Right lobe of liver (tissue), 6 donors: ENCODE data around the gene PRR20D. TPM values are rescaled to one million over a fixed set of nuclear protein-coding genes. Genes with fewer than 3 reads are reported as not detected.
"Not testable (repeated sequence)": the region's sequence is repeated elsewhere in the genome, so short reads cannot be mapped to it uniquely, and the experiment has no call there.

Source experiments
- ATAC-seq, 4 donors: fragments of 200-7000 bp; cut with Tn5 transposase; one replicate each; pipeline ENCODE4 v1.9.1; 2020; ENCODE audit warnings: mild to moderate bottlenecking in 4 of 4, moderate library complexity in 4 of 4
- DNase-seq, 3 donors: peaks; one replicate each; pipeline ENCODE4 v3.0.0-alpha.2; 2020
- H3K27ac ChIP-seq, 3 donors: fragments of 200-600 bp; one replicate each; pipeline ENCODE4 v1.8.0; 2022
- H3K27me3 ChIP-seq, 2 donors: fragments of 200-600 bp; one replicate each; pipeline ENCODE4 v1.8.0; 2022
- H3K36me3 ChIP-seq, 4 donors: fragments of 200-600 bp; sonication (generic) in 1 of 4; one replicate each; pipeline versions ENCODE4 v1.5.1 to v1.8.0; 2017 to 2022; ENCODE audit warnings: control low read depth in 1 of 4
- H3K4me1 ChIP-seq, 4 donors: fragments of 200-600 bp; sonication (generic) in 1 of 4; one replicate each; pipeline versions ENCODE4 v1.5.1 to v1.8.0; 2017 to 2022; ENCODE audit warnings: control low read depth in 1 of 4
- H3K4me3 ChIP-seq, 3 donors: fragments of 200-600 bp; one replicate each; pipeline ENCODE4 v1.8.0; 2022
- H3K9me3 ChIP-seq, 4 donors: fragments of 200-600 bp; sonication (generic) in 1 of 4; one replicate each; pipeline versions ENCODE4 v1.5.1 to v1.8.0; 2017 to 2022; ENCODE audit warnings: control low read depth in 1 of 4
- POLR2A ChIP-seq: fragments of 450-650 bp; IDR thresholded peaks from one replicate; pipeline ENCODE4 v1.6.1; 2017; ENCODE audit warnings: antibody characterized with exemption, mild to moderate bottlenecking
- WGBS: methylation state at CpG from one replicate; pipeline ENCODE4 v1.1.6; 2018; ENCODE audit warnings: low coverage, low lambda C conversion rate; ENCODE audit not compliant: insufficient coverage; ENCODE audit errors: missing lambda C conversion rate; 5-methylcytosine and 5-hydroxymethylcytosine counted together
- intact Hi-C, 2 donors: fragments of 100-400 bp; cut with DNase I; formaldehyde crosslinking; loops; one replicate each; pipeline versions ENCODE4 v1.11.2 to v1.14.1; 2022
- long read RNA-seq: library from polyadenylated mRNA; unstranded; transcript quantifications from one replicate; pipeline ENCODE4 v2.0.0, GENCODE V29; 2019
- total RNA-seq, 6 experiments: library from RNA; depleted of rRNA in 2 of 6; stranded (reverse); fragments of >200 nt in 2 of 6; fragmentation: NEBNext Ultra II Directional in 3 of 6; extraction: Animal tissue kit (Norgen Biotek cat#: 25700) in 3 of 6; gene quantifications; one replicate each; pipeline versions ENCODE4 v1.1.0 to v1.2.4, GENCODE V29; 2016 to 2023
- TF ChIP-seq, protein P1 (sequence below), 4 donors: fragments of 200-600 bp in 3 of 4; fragments of 450-650 bp in 1 of 4; IDR thresholded peaks; one replicate each; pipeline versions ENCODE4 v1.5.1 to v1.8.0; 2016 to 2022; ENCODE audit warnings: antibody characterized with exemption in 4 of 4, mild to moderate bottlenecking in 2 of 4
- donor health status: DM: no; HTN: yes; CAD: no.
- donor health status: DM: no; HTN: no; CAD: no.
- donor health status: DM: no; HTN: no; CAD: no.
- donor health status: DM: no; HTN: yes; CAD: no.
- donor health status: DM: no; HTN: yes; CAD: no.

Gene PRR20D
- total RNA-seq = not detected
- long read RNA-seq = 0 reads

DNA sequence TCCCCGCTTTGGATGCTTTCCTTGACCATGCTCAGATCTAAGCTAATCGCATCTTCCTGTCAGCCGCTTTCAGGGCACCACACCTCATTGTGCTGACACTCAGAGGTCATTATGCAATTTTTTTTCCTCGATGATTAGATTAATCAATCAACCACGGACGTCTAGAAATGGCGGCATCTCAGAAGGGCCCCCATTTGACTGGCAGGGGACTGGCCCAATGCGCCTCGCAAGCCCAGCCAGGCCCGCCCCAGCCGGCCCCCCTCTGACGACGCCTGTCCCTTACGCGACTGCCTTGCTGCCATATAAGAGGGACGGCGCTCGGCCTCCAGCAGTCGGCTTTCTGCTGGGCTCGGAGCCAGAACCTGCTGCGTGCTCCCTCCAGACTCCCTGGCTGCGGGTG is at the start of gene PRR20D:
Gene PRR20D, plus strand, starts transcription at position 301 of the 400 bp plus-strand sequence. CDS start 387 bp downstream, outside the sequence.
- H3K9me3 ChIP-seq, intact Hi-C loops: not testable (repeated sequence)
- no CpG with 5 or more reads among the region's 22 CpGs for WGBS

DNA sequence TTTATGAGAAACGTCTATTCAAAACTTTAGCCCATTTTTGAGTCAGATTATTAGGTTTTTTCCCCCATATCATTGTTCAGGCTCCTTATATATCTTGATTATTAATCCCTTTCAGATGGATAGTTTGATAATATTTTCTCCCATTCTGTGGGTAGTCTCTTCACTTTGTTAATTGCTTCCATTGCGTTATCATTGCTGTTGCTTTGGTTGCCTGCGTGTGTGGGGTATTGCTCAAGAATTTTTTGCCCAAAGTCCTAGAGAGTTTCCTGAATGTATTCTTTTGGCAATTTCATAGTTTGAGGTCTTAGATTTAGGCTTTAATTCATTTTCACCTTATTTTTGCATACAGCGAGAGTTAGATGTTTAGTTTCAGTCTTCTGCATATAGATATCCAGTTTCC is 45.5 kb upstream of the PRR20D start:
- H3K27ac ChIP-seq = no peak overlapping the region
- ATAC-seq (peak in 2 of 4 donors; percentile 25 to 61), DNase-seq (no peak)
- 50% methylated on average over 4 of the region's 4 CpGs for WGBS
- H3K27me3 ChIP-seq = no peaks in the 10 kb centered on the region
- no peaks in the 10 kb centered on the region for H3K36me3 ChIP-seq
- H3K4me1 ChIP-seq = no peaks in the 10 kb centered on the region
- TF ChIP-seq, protein P1, sequence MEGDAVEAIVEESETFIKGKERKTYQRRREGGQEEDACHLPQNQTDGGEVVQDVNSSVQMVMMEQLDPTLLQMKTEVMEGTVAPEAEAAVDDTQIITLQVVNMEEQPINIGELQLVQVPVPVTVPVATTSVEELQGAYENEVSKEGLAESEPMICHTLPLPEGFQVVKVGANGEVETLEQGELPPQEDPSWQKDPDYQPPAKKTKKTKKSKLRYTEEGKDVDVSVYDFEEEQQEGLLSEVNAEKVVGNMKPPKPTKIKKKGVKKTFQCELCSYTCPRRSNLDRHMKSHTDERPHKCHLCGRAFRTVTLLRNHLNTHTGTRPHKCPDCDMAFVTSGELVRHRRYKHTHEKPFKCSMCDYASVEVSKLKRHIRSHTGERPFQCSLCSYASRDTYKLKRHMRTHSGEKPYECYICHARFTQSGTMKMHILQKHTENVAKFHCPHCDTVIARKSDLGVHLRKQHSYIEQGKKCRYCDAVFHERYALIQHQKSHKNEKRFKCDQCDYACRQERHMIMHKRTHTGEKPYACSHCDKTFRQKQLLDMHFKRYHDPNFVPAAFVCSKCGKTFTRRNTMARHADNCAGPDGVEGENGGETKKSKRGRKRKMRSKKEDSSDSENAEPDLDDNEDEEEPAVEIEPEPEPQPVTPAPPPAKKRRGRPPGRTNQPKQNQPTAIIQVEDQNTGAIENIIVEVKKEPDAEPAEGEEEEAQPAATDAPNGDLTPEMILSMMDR (IDR thresholded peaks at IDR 0.05) = no peak
- no peak overlapping the region for H3K4me3 ChIP-seq
- intact Hi-C loops = no loop called here
- H3K9me3 ChIP-seq = no peaks in the 10 kb centered on the region

More for the DNA sequence above, at the start of gene PRR20D:
- not testable (repeated sequence) for DNase-seq, ATAC-seq, H3K27me3 ChIP-seq, H3K36me3 ChIP-seq, H3K4me3 ChIP-seq, H3K27ac ChIP-seq, H3K4me1 ChIP-seq

DNA sequence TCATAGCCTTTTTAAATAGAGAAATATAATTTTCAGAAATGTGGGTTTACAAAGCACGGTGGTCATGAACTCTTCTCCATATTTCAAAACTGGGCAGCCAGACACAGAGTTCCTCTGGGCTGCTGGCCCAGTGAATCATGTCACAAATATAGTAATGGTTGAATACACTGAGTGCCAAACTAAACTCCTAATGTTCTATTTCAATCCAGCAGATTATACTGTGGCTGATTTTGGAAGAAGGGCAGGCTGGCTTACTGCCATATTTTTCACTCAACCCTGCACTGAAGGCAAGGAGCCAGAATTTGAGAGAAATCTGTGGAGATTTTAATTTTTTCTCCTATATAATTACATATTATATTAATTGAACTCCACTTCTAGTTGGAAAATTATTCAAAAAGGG is 36.8 kb upstream of the PRR20D start:
- Histone ChIP-seq H3K4me3 (no peak overlapping the region), H3K9me3 (no peaks in the 10 kb centered on the region), H3K27me3 (no peaks in the 10 kb centered on the region), H3K27ac (peak overlapping the region; percentile 9 to 58 (median 49)), H3K4me1 (peaks cover 0 to 12% (median 3%) of the 10 kb centered on the region in 4 donors), H3K36me3 (no peaks in the 10 kb centered on the region)
- ATAC-seq = peak; percentile 98 to 100 (median 99)
- DNase-seq = peak in 2 of 3 donors; percentile 33 to 78
- intact Hi-C loops = no loop called here
- no peak for TF ChIP-seq POLR2A
- TF ChIP-seq, protein P1 (IDR thresholded peaks at IDR 0.05) = no peak
- 6% methylated on average over 1 of the region's 1 CpG for WGBS

DNA sequence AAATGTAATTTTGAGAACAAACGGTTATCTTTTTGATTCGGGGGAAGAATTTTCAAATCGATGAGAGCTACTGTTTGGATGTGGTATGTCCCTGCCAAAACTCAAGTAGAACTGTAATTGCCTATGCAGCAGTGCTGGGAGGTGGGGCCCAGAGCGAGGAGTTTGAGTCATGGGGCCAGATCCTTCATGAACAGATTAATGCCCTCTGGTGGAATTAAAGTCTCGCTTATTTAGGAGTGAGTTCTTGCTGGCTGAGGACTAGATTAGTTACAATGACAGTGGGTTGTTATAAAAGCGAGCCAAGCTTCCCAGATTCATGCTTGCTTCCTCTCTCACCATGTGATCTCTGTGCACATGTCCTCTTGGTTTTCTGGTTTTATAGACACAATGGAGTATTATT is 31.5 kb upstream of the PRR20D start:
- Histone ChIP-seq H3K4me1 (peaks cover 0 to 11% (median 2%) of the 10 kb centered on the region in 4 donors), H3K36me3 (no peaks in the 10 kb centered on the region), H3K27me3 (no peaks in the 10 kb centered on the region), H3K9me3 (no peaks in the 10 kb centered on the region), H3K4me3 (no peak overlapping the region), H3K27ac (no peak overlapping the region)
- WGBS = 81% methylated on average over 6 of the region's 6 CpGs
- intact Hi-C loops = no loop called here
- TF ChIP-seq POLR2A = no peak
- TF ChIP-seq, protein P1 (IDR thresholded peaks at IDR 0.05) = no peak
- DNase-seq (no peak), ATAC-seq (peak in 3 of 4 donors; percentile 30 to 74 (median 53))

DNA sequence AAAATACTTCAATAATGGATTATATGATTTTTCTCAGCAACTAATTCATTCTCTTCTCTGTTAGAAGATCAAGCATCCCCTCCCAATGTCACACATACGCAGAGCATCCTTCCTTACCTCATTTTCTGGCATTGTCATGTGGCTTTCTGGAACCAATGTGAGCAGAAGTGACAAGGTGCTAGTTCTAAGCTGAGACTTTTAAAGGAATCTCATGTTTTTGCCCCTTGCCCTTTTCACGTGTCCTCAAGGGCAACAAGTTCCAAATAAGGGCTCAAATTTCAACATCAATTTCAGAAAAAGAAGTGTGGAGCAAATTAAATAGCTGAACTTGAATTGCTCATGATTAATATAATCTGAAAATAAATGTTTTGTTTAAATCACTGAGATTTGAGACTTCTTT is 24.3 kb upstream of the PRR20D start:
- Histone ChIP-seq H3K36me3 (no peaks in the 10 kb centered on the region), H3K4me1 (peaks cover 0 to 9% (median 3%) of the 10 kb centered on the region in 4 donors), H3K9me3 (no peaks in the 10 kb centered on the region), H3K4me3 (peak overlapping the region in 1 of 3 donors; percentile 36), H3K27ac (peak overlapping the region in 2 of 3 donors; percentile 30 to 68), H3K27me3 (no peaks in the 10 kb centered on the region)
- TF ChIP-seq POLR2A = no peak
- TF ChIP-seq, protein P1 (IDR thresholded peaks at IDR 0.05) = no peak
- intact Hi-C loops = no loop called here
- 16% methylated on average over 2 of the region's 2 CpGs for WGBS
- DNase-seq = no peak
- peak; percentile 40 to 55 (median 54) for ATAC-seq
